ENCODE data around the gene INTS6.

- TF ChIP-seq POLR2A (IDR thresholded peaks at IDR 0.05) (no peak), CTCF (IDR thresholded peaks at IDR 0.05) (no peak)
These were observed 103.8 kb downstream of the INTS6 start for GRCh38 chr13:51349016-51349415.
